Tibial artery (tissue), 4 donors: ENCODE data around the gene PRIM2.
"Not testable (repeated sequence)": the region's sequence is repeated elsewhere in the genome, so short reads cannot be mapped to it uniquely, and the experiment has no call there.

Experiments
- DNase-seq, 2 donors: peaks; one replicate each; pipeline ENCODE4 v3.0.0-alpha.2; 2019
- H3K27ac ChIP-seq, 2 donors: fragments of 200-600 bp; sonication (generic) in 1 of 2; 1 replicate in 1 of 2; 2 replicates in 1 of 2; pipeline ENCODE4 v1.5.1; 2018 to 2019; ENCODE audit warnings: mild to moderate bottlenecking in 1 of 2
- H3K27me3 ChIP-seq, 2 donors: fragments of 200-600 bp; sonication (generic) in 1 of 2; one replicate each; pipeline versions ENCODE4 v1.5.1 to v1.6.0; 2016 to 2019
- H3K36me3 ChIP-seq, 3 donors: fragments of 200-600 bp; sonication (generic) in 2 of 3; one replicate each; pipeline ENCODE4 v1.5.1; 2016 to 2019; ENCODE audit warnings: mild to moderate bottlenecking in 2 of 3
- H3K4me1 ChIP-seq, 4 donors: fragments of 200-600 bp; sonication (generic) in 2 of 4; 1 replicate in 3 of 4; 2 replicates in 1 of 4; pipeline ENCODE4 v1.5.1; 2016 to 2019
- H3K4me3 ChIP-seq, 2 donors: fragments of 200-600 bp; sonication (generic) in 1 of 2; 1 replicate in 1 of 2; 2 replicates in 1 of 2; pipeline ENCODE4 v1.5.1; 2018 to 2019; ENCODE audit warnings: mild to moderate bottlenecking in 2 of 2
- H3K9me3 ChIP-seq, 3 donors: fragments of 200-600 bp; sonication (generic) in 1 of 3; one replicate each; pipeline ENCODE4 v1.5.1; 2016 to 2019
- intact Hi-C: fragments of 100-400 bp; cut with DNase I; formaldehyde crosslinking; loops from one replicate; pipeline ENCODE4 v1.15.0; 2023; ENCODE audit warnings: low total_unique reads
- TF ChIP-seq, protein P1 (sequence below), 2 experiments: fragments of 200-600 bp in 1 of 2; fragments of 450-650 bp in 1 of 2; IDR thresholded peaks; one replicate each; pipeline ENCODE4 v1.5.1; 2017 to 2019; ENCODE audit warnings: antibody characterized with exemption in 2 of 2, mild to moderate bottlenecking in 1 of 2, moderate library complexity in 1 of 2

Gene PRIM2

DNA sequence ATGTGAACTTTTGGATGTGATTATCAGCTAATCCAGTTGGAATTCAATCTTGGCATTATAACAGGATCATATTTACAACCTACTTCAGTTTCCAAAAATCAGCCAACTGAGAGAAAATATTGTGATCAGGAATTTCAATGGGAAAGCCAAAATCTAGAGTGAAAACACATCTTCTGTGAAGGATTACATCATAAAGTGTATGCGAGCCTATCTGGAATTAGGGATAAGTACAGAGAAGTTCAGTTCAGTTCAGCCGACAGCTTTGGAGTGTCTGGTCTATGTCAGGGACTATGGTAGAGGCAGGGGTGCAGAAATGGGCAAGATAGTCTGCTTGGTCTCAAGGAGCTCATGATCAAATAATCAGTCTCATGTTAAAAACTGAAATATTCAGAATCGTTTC, 12.3 kb upstream of the PRIM2 start:
- no peaks in the 10 kb centered on the region for H3K36me3 ChIP-seq

DNA sequence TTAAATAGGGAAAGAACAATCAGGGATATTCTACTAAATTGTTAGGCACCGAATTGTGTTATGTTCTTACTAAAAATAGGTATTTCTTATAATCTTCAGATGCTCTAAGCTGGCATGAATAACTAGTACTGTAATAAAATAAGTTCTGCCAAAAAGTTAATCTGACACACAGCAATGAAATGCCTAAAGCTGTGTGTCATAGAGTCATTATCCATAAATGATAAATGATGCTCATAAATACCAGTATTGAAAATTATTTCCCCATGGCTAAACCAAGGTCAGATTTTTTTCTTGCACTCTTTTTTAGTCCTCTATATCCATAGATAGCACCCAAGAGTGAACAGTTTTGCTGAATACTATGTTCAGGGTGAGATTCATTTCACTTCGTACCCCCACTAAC, 11.7 kb upstream of the PRIM2 start:
- Histone ChIP-seq H3K4me3 (no peak overlapping the region), H3K27me3 (no peaks in the 10 kb centered on the region), H3K27ac (peak overlapping the region; percentile 46 to 54), H3K4me1 (peaks cover 0 to 49% (median 10%) of the 10 kb centered on the region in 4 donors), H3K36me3 (no peaks in the 10 kb centered on the region), H3K9me3 (no peaks in the 10 kb centered on the region)
- intact Hi-C loops = no loop called here
- no peak for DNase-seq
- TF ChIP-seq, protein P1, sequence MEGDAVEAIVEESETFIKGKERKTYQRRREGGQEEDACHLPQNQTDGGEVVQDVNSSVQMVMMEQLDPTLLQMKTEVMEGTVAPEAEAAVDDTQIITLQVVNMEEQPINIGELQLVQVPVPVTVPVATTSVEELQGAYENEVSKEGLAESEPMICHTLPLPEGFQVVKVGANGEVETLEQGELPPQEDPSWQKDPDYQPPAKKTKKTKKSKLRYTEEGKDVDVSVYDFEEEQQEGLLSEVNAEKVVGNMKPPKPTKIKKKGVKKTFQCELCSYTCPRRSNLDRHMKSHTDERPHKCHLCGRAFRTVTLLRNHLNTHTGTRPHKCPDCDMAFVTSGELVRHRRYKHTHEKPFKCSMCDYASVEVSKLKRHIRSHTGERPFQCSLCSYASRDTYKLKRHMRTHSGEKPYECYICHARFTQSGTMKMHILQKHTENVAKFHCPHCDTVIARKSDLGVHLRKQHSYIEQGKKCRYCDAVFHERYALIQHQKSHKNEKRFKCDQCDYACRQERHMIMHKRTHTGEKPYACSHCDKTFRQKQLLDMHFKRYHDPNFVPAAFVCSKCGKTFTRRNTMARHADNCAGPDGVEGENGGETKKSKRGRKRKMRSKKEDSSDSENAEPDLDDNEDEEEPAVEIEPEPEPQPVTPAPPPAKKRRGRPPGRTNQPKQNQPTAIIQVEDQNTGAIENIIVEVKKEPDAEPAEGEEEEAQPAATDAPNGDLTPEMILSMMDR (IDR thresholded peaks at IDR 0.05) = no peak

More for the DNA sequence above, 12.3 kb upstream of the PRIM2 start:
- TF ChIP-seq, protein P1 (IDR thresholded peaks at IDR 0.05) = no peak
- no peak overlapping the region for H3K4me3 ChIP-seq
- intact Hi-C loops = no loop called here
- DNase-seq = no peak
- peak overlapping the region; percentile 46 to 54 for H3K27ac ChIP-seq
- H3K9me3 ChIP-seq = no peaks in the 10 kb centered on the region
- H3K4me1 ChIP-seq = peaks cover 0 to 56% (median 10%) of the 10 kb centered on the region in 4 donors
- H3K27me3 ChIP-seq = no peaks in the 10 kb centered on the region

DNA sequence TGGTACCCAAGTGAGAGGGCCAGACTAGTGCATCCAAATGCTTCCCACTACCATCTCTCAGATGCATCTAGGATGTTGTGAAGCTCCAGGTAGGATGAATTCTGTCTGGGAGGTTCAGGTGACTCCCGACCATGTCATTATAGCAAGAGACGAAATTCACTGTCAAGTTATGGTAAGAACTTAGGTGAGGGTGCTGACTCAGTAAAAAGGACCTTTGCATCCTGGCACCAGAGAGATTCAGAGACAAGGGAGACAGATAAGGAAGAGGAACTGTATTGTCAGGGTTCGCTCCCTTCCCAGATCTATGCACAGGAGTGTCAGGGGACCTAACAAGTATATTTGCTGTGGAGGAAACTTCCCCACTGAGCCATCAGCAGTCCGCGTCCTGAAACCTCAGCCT, 11.2 kb upstream of the PRIM2 start:
- intact Hi-C loops = no loop called here
- no peak overlapping the region for H3K27ac ChIP-seq

DNA sequence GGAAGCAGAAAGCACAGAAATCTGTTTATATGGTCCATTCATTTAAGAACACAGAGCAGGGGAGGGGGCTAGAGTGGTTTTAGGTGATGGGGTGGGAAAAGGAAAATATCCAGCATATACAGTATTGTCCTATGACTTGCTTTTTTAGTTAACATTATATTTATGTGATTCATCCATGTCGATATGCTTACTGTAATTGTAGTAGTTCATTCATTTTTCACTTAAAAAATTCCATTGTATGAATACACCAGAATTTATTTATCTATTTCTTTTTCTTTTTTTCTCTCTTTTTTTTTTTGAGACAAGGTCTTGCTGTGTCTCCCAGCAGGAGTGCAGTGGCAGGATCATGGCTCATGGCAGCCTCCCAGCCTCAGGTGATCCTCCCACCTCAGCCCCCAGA, 9.6 kb upstream of the PRIM2 start:
- Histone ChIP-seq H3K27ac (no peak overlapping the region), H3K36me3 (no peaks in the 10 kb centered on the region), H3K9me3 (no peaks in the 10 kb centered on the region), H3K27me3 (no peaks in the 10 kb centered on the region), H3K4me3 (no peak overlapping the region), H3K4me1 (peaks cover 0 to 34% (median 10%) of the 10 kb centered on the region in 4 donors)
- TF ChIP-seq, protein P1 (IDR thresholded peaks at IDR 0.05) = no peak
- DNase-seq = no peak
- intact Hi-C loops = no loop called here

More for the DNA sequence above, 11.2 kb upstream of the PRIM2 start:
- no peaks in the 10 kb centered on the region for H3K9me3 ChIP-seq
- peaks cover 0 to 48% (median 10%) of the 10 kb centered on the region in 4 donors for H3K4me1 ChIP-seq
- DNase-seq = no peak
- no peaks in the 10 kb centered on the region for H3K36me3 ChIP-seq
- no peak overlapping the region for H3K4me3 ChIP-seq
- TF ChIP-seq, protein P1 (IDR thresholded peaks at IDR 0.05) = no peak
- no peaks in the 10 kb centered on the region for H3K27me3 ChIP-seq

DNA sequence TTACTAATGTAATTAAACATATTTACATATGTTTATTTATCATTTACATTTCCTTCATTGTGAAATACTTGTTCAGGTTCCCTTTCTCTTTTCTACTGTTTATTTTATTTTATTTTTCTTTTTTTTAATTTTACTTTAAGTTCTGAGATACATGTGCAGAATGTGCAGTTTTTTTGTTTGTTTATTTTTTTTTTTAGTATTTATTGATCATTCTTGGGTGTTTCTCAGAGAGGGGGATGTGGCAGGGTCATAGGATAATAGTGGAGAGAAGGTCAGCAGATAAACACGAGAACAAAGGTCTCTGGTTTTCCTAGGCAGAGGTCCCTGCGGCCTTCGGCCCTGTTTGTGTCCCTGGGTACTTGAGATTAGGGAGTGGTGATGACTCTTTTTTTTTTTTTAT, 8.7 kb upstream of the PRIM2 start:
- H3K27me3 ChIP-seq, H3K36me3 ChIP-seq, H3K4me3 ChIP-seq, intact Hi-C loops, DNase-seq, H3K27ac ChIP-seq, H3K9me3 ChIP-seq: not testable (repeated sequence)
- peaks cover 0 to 34% (median 13%) of the 10 kb centered on the region in 4 donors for H3K4me1 ChIP-seq

DNA sequence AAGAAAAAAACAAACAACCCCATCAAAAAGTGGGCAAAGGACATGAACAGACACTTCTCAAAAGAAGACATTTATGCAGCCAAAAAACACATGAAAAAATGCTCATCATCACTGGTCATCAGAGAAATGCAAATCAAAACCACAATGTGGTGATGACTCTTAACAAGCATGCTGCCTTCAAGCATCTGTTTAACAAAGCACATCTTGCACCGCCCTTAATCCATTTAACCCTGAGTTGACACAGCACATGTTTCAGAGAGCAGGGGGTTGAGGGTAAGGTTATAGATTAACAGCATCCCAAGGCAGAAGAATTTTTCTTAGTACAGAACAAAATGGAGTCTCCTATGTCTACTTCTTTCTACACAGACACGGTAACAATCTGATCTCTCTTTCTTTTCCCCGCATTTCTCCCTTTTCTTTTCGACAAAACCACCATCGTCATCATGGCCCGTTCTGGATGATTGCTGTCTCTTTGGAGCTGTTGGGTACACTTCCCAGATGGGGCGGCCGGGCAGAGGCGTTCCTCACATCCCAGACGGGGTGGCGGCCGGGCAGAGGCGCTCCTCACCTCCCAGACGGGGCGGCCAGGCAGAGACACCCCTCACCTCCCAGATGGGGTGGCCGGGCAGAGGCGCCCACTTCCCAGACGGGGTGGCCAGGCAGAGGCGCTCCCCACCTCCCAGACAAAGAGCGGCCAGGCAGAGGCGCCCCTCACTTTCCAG, 7.2 kb upstream of the PRIM2 start:
- H3K4me1 ChIP-seq = peaks cover 0 to 32% (median 8%) of the 10 kb centered on the region in 4 donors
- H3K27ac ChIP-seq, intact Hi-C loops, H3K4me3 ChIP-seq, H3K27me3 ChIP-seq, DNase-seq, H3K36me3 ChIP-seq, H3K9me3 ChIP-seq: not testable (repeated sequence)
